ENCODE data around the gene RAPGEF3.

RAPGEF3 gene

GRCh38 chr12:47791874-47792273, 33.2 kb upstream of the RAPGEF3 start:
- peak overlapping the region; percentile 51 for H3K27ac ChIP-seq
- ChIA-PET POLR2A (ENCODE audit: low non-redundant PET) (no interaction called here), CTCF (interaction anchor here (0.6 to 2.5 kb wide), 3 partner anchors 42 to 49 kb away, joined by 3 to 9 read pairs (median 3); no protein-coding TSS in a partner anchor)
- no peak for DNase-seq (ENCODE audit: low spot score)
- TF ChIP-seq CTCF (conservative IDR thresholded peaks at IDR 0.05; ENCODE audit: low read depth): no peak

- ChIA-PET CTCF (interaction anchor here (0.6 to 2.5 kb wide), 3 partner anchors 43 to 46 kb away, joined by 3 to 9 read pairs (median 3); no protein-coding TSS in a partner anchor), POLR2A (ENCODE audit: low non-redundant PET) (no interaction called here)
- H3K27ac ChIP-seq: peak overlapping the region; percentile 51
- no peak for TF ChIP-seq CTCF (conservative IDR thresholded peaks at IDR 0.05; ENCODE audit: low read depth)
- no peak for DNase-seq (ENCODE audit: low spot score)
These were observed 32.7 kb upstream of the RAPGEF3 start for GRCh38 chr12:47791351-47791746.

GRCh38 chr12:47790676-47791350, 32.1 kb upstream of the RAPGEF3 start:
- H3K27ac ChIP-seq: peak overlapping the region; percentile 51
- no peak for TF ChIP-seq CTCF (conservative IDR thresholded peaks at IDR 0.05; ENCODE audit: low read depth)
- DNase-seq (ENCODE audit: low spot score): no peak
- CTCF ChIA-PET: interaction anchor here (0.6 to 2.5 kb wide), 7 partner anchors 11 to 139 kb away, joined by 3 to 9 read pairs (median 3); no protein-coding TSS in a partner anchor
- POLR2A ChIA-PET (ENCODE audit: low non-redundant PET): interaction anchor here (0.5 kb wide), 1 partner anchor 42 kb away, joined by 4 read pairs; no protein-coding TSS in a partner anchor

- peak overlapping the region; percentile 51 for H3K27ac ChIP-seq
- DNase-seq (ENCODE audit: low spot score): no peak
- TF ChIP-seq CTCF (conservative IDR thresholded peaks at IDR 0.05; ENCODE audit: low read depth): no peak
- CTCF ChIA-PET: interaction anchor here (0.6 to 2.5 kb wide), 6 partner anchors 10 to 253 kb away, joined by 3 to 9 read pairs (median 3); no protein-coding TSS in a partner anchor
- POLR2A ChIA-PET (ENCODE audit: low non-redundant PET): no interaction called here
These were observed 31.2 kb upstream of the RAPGEF3 start for GRCh38 chr12:47789712-47790489.

GRCh38 chr12:47789141-47789540, 30.5 kb upstream of the RAPGEF3 start:
- TF ChIP-seq CTCF (conservative IDR thresholded peaks at IDR 0.05; ENCODE audit: low read depth): no peak
- no peak for DNase-seq (ENCODE audit: low spot score)
- H3K27ac ChIP-seq: peak overlapping the region; percentile 51
- ChIA-PET POLR2A (ENCODE audit: low non-redundant PET) (no interaction called here), CTCF (interaction anchor here (0.5 to 2.0 kb wide), 3 partner anchors 46 to 216 kb away, joined by 3 to 6 read pairs (median 3); no protein-coding TSS in a partner anchor)

- TF ChIP-seq CTCF (conservative IDR thresholded peaks at IDR 0.05; ENCODE audit: low read depth): no peak
- ChIA-PET CTCF (interaction anchor here (0.6 kb wide), 1 partner anchor 409 kb away, joined by 3 read pairs; no protein-coding TSS in a partner anchor), POLR2A (ENCODE audit: low non-redundant PET) (no interaction called here)
- peak overlapping the region; percentile 90 for H3K27ac ChIP-seq
- DNase-seq (ENCODE audit: low spot score): no peak
These were observed 29.1 kb upstream of the RAPGEF3 start for GRCh38 chr12:47787596-47788319.

All from RWPE1 (cell line).